ENCODE measurements around the gene CCDC9B.

CCDC9B gene

DNA sequence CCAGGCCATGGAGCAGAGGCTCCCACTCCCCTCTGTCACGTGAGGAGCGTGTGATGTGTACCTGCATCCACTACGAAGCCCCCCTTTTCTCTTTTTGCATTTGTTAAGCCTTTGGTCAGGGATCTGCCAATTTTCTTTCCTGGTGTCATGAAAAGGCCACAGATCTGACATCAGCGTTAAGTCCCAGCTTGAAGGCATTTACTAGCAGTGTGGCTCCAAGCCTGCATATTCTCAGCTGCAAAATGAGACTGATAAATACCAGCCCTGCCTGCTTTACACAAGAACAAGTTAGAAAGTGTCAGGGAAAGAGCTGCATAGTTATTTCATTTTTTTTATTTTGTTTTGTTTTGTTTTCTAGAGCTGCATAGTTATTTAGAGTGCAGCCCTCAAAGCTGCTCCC is 55.6 kb downstream of the CCDC9B start:
- TF ChIP-seq, protein P1, sequence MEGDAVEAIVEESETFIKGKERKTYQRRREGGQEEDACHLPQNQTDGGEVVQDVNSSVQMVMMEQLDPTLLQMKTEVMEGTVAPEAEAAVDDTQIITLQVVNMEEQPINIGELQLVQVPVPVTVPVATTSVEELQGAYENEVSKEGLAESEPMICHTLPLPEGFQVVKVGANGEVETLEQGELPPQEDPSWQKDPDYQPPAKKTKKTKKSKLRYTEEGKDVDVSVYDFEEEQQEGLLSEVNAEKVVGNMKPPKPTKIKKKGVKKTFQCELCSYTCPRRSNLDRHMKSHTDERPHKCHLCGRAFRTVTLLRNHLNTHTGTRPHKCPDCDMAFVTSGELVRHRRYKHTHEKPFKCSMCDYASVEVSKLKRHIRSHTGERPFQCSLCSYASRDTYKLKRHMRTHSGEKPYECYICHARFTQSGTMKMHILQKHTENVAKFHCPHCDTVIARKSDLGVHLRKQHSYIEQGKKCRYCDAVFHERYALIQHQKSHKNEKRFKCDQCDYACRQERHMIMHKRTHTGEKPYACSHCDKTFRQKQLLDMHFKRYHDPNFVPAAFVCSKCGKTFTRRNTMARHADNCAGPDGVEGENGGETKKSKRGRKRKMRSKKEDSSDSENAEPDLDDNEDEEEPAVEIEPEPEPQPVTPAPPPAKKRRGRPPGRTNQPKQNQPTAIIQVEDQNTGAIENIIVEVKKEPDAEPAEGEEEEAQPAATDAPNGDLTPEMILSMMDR (IDR thresholded peaks at IDR 0.05): no peak
- no peak overlapping the region for H3K27ac ChIP-seq
- no peak for DNase-seq (ENCODE audit: low spot score)
- H3K4me3 ChIP-seq: no peak overlapping the region

DNA sequence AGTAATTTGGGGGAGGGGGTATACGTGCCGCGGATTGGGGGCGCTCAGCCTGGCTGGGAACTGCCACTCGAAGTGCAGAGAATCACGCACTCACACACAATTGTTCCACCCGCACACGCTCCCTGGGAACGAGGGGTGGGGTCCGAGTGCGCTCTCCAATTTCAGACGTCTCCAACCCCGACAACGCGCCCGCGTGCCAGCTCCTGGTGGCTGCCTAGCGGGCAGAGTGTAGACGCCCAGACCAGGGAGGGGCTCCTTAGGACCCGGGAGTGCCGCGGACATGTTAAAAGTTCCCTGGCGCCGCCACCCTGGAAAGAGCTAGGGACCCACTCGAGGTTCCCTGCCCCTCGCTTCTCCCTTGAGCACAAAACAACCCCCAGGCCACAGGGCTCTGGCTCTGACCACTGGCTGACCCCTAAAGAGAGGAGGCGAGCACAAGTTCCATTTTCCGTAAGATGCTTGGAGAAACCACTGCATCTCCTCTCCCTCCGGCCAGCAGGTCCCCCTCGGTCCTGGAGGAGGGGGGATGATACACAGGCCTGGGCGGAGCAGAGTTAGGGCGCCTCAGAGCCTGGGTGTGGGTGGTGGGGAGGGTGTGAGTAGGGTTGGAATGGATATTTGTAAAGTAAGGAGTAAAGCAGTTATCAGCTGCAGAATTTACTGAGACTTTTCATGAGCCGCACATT is 57.0 kb downstream of the CCDC9B start:
- Histone ChIP-seq H3K4me3 (peak overlapping the region; percentile 70), H3K27ac (no peak overlapping the region)
- TF ChIP-seq, protein P1 (IDR thresholded peaks at IDR 0.05): no peak
- no peak for DNase-seq (ENCODE audit: low spot score)

DNA sequence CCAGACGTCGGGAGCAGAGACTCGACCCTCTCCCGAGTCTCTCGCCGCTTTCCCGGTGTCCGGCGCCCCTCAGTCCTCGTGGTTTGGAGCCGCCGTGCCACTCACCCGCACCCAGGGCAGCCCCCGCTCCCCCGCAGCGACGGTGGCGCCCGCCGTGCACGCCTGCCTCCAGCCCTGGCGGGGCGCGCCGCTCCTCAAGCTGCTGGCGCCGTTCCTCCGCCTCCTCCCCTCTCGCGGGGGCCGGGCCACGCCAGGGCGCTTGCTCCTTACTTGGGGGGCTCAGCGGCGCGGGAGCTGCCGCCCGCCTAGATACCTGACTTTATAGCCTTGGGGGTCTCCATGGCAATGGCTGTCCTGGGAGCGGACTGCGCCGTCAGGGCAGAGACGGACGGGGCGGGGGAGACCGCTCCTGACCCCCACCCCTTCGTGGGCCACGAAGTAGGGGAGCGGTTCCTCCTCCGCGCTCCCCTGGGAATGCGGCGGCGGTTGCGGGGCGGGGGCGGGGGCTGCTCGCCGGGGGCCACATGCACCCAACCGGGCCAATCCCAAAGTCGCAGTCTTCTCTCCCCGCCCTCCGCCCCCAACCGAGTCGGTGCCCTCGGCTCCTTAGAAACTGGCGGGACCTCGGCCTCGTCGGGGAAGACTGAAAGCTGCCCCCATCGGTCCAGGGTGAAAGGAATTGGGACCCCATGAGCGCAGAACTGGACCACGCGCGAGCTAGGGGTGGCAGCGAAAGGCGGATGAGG is 57.7 kb downstream of the CCDC9B start, which contains the start of gene ANKRD63:
Gene ANKRD63 (minus strand): TSS at position 196 of the 746 bp plus-strand sequence. CDS start 478 bp downstream, outside the sequence.
- TF ChIP-seq, protein P1 (IDR thresholded peaks at IDR 0.05): no peak
- DNase-seq (ENCODE audit: low spot score): no peak

GRCh38 chr15:40282147-40282868 is 58.4 kb downstream of the CCDC9B start:
- H3K27ac ChIP-seq: no peak overlapping the region
- DNase-seq (ENCODE audit: low spot score): no peak
- TF ChIP-seq, protein P1 (IDR thresholded peaks at IDR 0.05): no peak
- peak overlapping the region; percentile 70 for H3K4me3 ChIP-seq

More for the DNA sequence above, 57.7 kb downstream of the CCDC9B start, which contains the start of gene ANKRD63:
- H3K27ac ChIP-seq: no peak within 1 kb of the TSS
- H3K4me3 ChIP-seq: peak within 1 kb of the TSS; percentile 70

GRCh38 chr15:40281801-40282146 is 59.0 kb downstream of the CCDC9B start:
- DNase-seq (ENCODE audit: low spot score): no peak
- TF ChIP-seq, protein P1 (IDR thresholded peaks at IDR 0.05): no peak
- H3K27ac ChIP-seq: no peak overlapping the region
- peak overlapping the region; percentile 70 for H3K4me3 ChIP-seq

Measured in coronary artery (tissue), 2 donors.